ENCODE measurements around the gene AP2A2.

AP2A2 gene

GRCh38 chr11:976431-977160 is 50.9 kb downstream of the AP2A2 start:
- DNase-seq: no peak

GRCh38 chr11:977830-978720 is 52.4 kb downstream of the AP2A2 start:
- DNase-seq: no peak

GRCh38 chr11:978781-979180 is 53.1 kb downstream of the AP2A2 start:
- no peak for DNase-seq

GRCh38 chr11:980438-981357 is 55.0 kb downstream of the AP2A2 start:
- DNase-seq: no peak

- DNase-seq: no peak
Measured at GRCh38 chr11:981764-982163, 56.1 kb downstream of the AP2A2 start.

- no peak for DNase-seq
Measured at GRCh38 chr11:984546-984945, 58.9 kb downstream of the AP2A2 start.

- DNase-seq: no peak
Measured at GRCh38 chr11:985406-985805, 59.7 kb downstream of the AP2A2 start.

- no peak for DNase-seq
Measured at GRCh38 chr11:985848-986247, 60.2 kb downstream of the AP2A2 start.

GRCh38 chr11:986270-986951 is 60.7 kb downstream of the AP2A2 start:
- no peak for DNase-seq

- DNase-seq: no peak
Measured at GRCh38 chr11:986952-987305, 61.3 kb downstream of the AP2A2 start.

- DNase-seq: no peak
Measured at GRCh38 chr11:987671-988070, 62.0 kb downstream of the AP2A2 start.

GRCh38 chr11:990101-990500 is 64.4 kb downstream of the AP2A2 start:
- DNase-seq: no peak

- DNase-seq: no peak
Measured at GRCh38 chr11:991034-991433, 65.4 kb downstream of the AP2A2 start.

- DNase-seq: no peak
Measured at GRCh38 chr11:991711-992307, 66.1 kb downstream of the AP2A2 start.

- DNase-seq: no peak
Measured at GRCh38 chr11:992577-992976, 66.9 kb downstream of the AP2A2 start.

- no peak for DNase-seq
Measured at GRCh38 chr11:993632-994167, 68.0 kb downstream of the AP2A2 start.

- no peak for DNase-seq
Measured at GRCh38 chr11:995044-995751, 69.5 kb downstream of the AP2A2 start.

GRCh38 chr11:995752-996420 is 70.2 kb downstream of the AP2A2 start:
- DNase-seq: no peak

- DNase-seq: no peak
Measured at GRCh38 chr11:996681-997080, 71.0 kb downstream of the AP2A2 start.

- DNase-seq: no peak
Measured at GRCh38 chr11:997907-998306, 72.2 kb downstream of the AP2A2 start.

- DNase-seq: no peak
Measured at GRCh38 chr11:999009-999408, 73.3 kb downstream of the AP2A2 start.
